Tracheal epithelial cell (primary cell): ENCODE data around the gene NID1. TPM values are rescaled to one million over a fixed set of nuclear protein-coding genes. Genes with fewer than 3 reads are reported as not detected.

ENCODE experiments used
- total RNA-seq: library from RNA; depleted of rRNA; stranded (reverse); fragments of >200 nt; gene quantifications from 2 replicates; pipeline ENCODE4 v1.2.1, GENCODE V29; 2014

The NID1 gene, protein sequence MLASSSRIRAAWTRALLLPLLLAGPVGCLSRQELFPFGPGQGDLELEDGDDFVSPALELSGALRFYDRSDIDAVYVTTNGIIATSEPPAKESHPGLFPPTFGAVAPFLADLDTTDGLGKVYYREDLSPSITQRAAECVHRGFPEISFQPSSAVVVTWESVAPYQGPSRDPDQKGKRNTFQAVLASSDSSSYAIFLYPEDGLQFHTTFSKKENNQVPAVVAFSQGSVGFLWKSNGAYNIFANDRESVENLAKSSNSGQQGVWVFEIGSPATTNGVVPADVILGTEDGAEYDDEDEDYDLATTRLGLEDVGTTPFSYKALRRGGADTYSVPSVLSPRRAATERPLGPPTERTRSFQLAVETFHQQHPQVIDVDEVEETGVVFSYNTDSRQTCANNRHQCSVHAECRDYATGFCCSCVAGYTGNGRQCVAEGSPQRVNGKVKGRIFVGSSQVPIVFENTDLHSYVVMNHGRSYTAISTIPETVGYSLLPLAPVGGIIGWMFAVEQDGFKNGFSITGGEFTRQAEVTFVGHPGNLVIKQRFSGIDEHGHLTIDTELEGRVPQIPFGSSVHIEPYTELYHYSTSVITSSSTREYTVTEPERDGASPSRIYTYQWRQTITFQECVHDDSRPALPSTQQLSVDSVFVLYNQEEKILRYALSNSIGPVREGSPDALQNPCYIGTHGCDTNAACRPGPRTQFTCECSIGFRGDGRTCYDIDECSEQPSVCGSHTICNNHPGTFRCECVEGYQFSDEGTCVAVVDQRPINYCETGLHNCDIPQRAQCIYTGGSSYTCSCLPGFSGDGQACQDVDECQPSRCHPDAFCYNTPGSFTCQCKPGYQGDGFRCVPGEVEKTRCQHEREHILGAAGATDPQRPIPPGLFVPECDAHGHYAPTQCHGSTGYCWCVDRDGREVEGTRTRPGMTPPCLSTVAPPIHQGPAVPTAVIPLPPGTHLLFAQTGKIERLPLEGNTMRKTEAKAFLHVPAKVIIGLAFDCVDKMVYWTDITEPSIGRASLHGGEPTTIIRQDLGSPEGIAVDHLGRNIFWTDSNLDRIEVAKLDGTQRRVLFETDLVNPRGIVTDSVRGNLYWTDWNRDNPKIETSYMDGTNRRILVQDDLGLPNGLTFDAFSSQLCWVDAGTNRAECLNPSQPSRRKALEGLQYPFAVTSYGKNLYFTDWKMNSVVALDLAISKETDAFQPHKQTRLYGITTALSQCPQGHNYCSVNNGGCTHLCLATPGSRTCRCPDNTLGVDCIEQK
- 0.43 and 2.4 TPM in 2 replicates for total RNA-seq

GRCh38 chr1:236064674-236065508 lies at the start of gene NID1:
Gene NID1 (minus strand): TSS chr1:236065090. CDS start chr1:236065079, 11 bp downstream.

Other genes starting within 250 kb of the NID1 start
- 16.6 and 23.0 TPM in 2 replicates for gene LYST, start 198.2 kb downstream of the NID1 start, total RNA-seq
- 10.4 and 14.5 TPM in 2 replicates for gene GPR137B, start 77.4 kb upstream of the NID1 start, total RNA-seq
- gene ERO1B, start 216.9 kb upstream of the NID1 start, total RNA-seq: 2.8 and 5.1 TPM in 2 replicates